GM19452 (cell line): Measurements from ENCODE around the gene ABCA6.

Source experiments
- ATAC-seq: cut with Tn5 transposase; IDR thresholded peaks from one replicate; pipeline ENCODE4 v1.9.1; 2021; ENCODE audit not compliant: unreplicated experiment

Gene ABCA6

GRCh38 chr17:69143683-69144231 lies 2.1 kb upstream of the ABCA6 start:
- ATAC-seq: no peak

- ATAC-seq: no peak
These were observed 1.5 kb upstream of the ABCA6 start for GRCh38 chr17:69143151-69143550.

GRCh38 chr17:69142175-69142802 lies 594 bp upstream of the ABCA6 start:
- ATAC-seq: no peak

- no peak for ATAC-seq
These were observed 7.6 kb downstream of the ABCA6 start for GRCh38 chr17:69134112-69134511.

- no peak for ATAC-seq
These were observed 10.9 kb downstream of the ABCA6 start for GRCh38 chr17:69130627-69131296.

GRCh38 chr17:69123626-69124025 lies 18.1 kb downstream of the ABCA6 start:
- no peak for ATAC-seq

GRCh38 chr17:69122065-69122464 lies 19.6 kb downstream of the ABCA6 start:
- no peak for ATAC-seq

GRCh38 chr17:69117855-69118784 lies 23.6 kb downstream of the ABCA6 start:
- peak; percentile 47 for ATAC-seq

GRCh38 chr17:69111794-69112193 lies 29.9 kb downstream of the ABCA6 start:
- ATAC-seq: no peak

- ATAC-seq: no peak
These were observed 35.6 kb downstream of the ABCA6 start for GRCh38 chr17:69105907-69106730.

- no peak for ATAC-seq
These were observed 38.0 kb downstream of the ABCA6 start for GRCh38 chr17:69103557-69104233.

- no peak for ATAC-seq
These were observed 43.1 kb downstream of the ABCA6 start for GRCh38 chr17:69098625-69099024.

GRCh38 chr17:69096541-69096940 lies 45.2 kb downstream of the ABCA6 start:
- no peak for ATAC-seq

- ATAC-seq: no peak
These were observed 47.7 kb downstream of the ABCA6 start for GRCh38 chr17:69093995-69094394.

GRCh38 chr17:69093279-69093789 lies 48.4 kb downstream of the ABCA6 start:
- no peak for ATAC-seq

GRCh38 chr17:69090365-69090764 lies 51.3 kb downstream of the ABCA6 start:
- ATAC-seq: no peak

- ATAC-seq: no peak
These were observed 53.0 kb downstream of the ABCA6 start for GRCh38 chr17:69088643-69089200.

GRCh38 chr17:69086641-69087040 lies 55.1 kb downstream of the ABCA6 start:
- no peak for ATAC-seq

- ATAC-seq: no peak
These were observed 56.8 kb downstream of the ABCA6 start for GRCh38 chr17:69084911-69085310.

- no peak for ATAC-seq
These were observed 59.0 kb downstream of the ABCA6 start for GRCh38 chr17:69082696-69083095.
